SU-DHL-6 (cell line): ENCODE results near the gene SPAG8.

Source experiments
- H2AFZ ChIP-seq: fragments of 200-600 bp; sonication (generic); 2 replicates; pipeline ENCODE4 v1.6.1; 2014; ENCODE audit warnings: low read depth, mild to moderate bottlenecking, moderate library complexity, mixed read lengths, antibody characterized with exemption, low read length; ENCODE audit not compliant: severe bottlenecking
- H3F3A ChIP-seq: fragments of 200-600 bp; shearing (Covaris generic); 2 replicates; pipeline ENCODE4 v1.6.0; 2016; ENCODE audit warnings: antibody characterized with exemption, mild to moderate bottlenecking; ENCODE audit not compliant: insufficient read depth
- H3K27ac ChIP-seq: fragments of 200-600 bp; sonication (generic); 2 replicates; pipeline ENCODE4 v1.5.1; 2016; ENCODE audit warnings: low read depth, mild to moderate bottlenecking, low read length, moderate library complexity, mixed read lengths
- H3K27me3 ChIP-seq: fragments of 200-600 bp; sonication (generic), shearing (Covaris generic); 2 replicates; pipeline ENCODE4 v1.6.0; 2014; ENCODE audit warnings: mild to moderate bottlenecking, low read length
- H3K36me3 ChIP-seq: fragments of 200-600 bp; sonication (generic); 2 replicates; pipeline ENCODE4 v1.6.1; 2014; ENCODE audit warnings: mild to moderate bottlenecking, low read length, mixed read lengths
- H3K4me2 ChIP-seq: fragments of 300-600, 200-600 bp; shearing (Covaris generic), sonication (generic); 2 replicates; pipeline ENCODE4 v1.6.0; 2014; ENCODE audit warnings: low read length, low read depth, mild to moderate bottlenecking; ENCODE audit not compliant: poor library complexity, severe bottlenecking
- H3K4me3 ChIP-seq: fragments of 200-600 bp; sonication (generic); 2 replicates; pipeline ENCODE4 v1.5.1; 2014; ENCODE audit warnings: antibody characterized with exemption, low read length, mild to moderate bottlenecking, mixed read lengths; ENCODE audit not compliant: insufficient read depth, poor library complexity, severe bottlenecking
- H3K79me2 ChIP-seq: fragments of 200-600 bp; sonication (generic); 2 replicates; pipeline ENCODE4 v1.6.1; 2014; ENCODE audit warnings: mild to moderate bottlenecking, low read length, moderate library complexity; ENCODE audit not compliant: insufficient read depth
- H3K9ac ChIP-seq: fragments of 200-600 bp; sonication (generic); 2 replicates; pipeline ENCODE4 v1.7.0; 2014; ENCODE audit warnings: mild to moderate bottlenecking, low read length
- H3K9me2 ChIP-seq: fragments of 200-600 bp; sonication (generic); replicated peaks from 2 replicates; pipeline ENCODE4 v1.6.1; 2014; ENCODE audit warnings: low read length; ENCODE audit not compliant: insufficient read depth
- H3K9me3 ChIP-seq: fragments of 200-600 bp; sonication (generic); 2 replicates; pipeline ENCODE4 v1.6.1; 2014; ENCODE audit warnings: low read length, mixed read lengths; ENCODE audit not compliant: insufficient read depth
- H4K20me1 ChIP-seq: fragments of 200-600 bp; sonication (generic); 2 replicates; pipeline ENCODE4 v1.6.1; 2014; ENCODE audit warnings: low read depth, mild to moderate bottlenecking, antibody characterized with exemption, low read length, moderate library complexity, mixed read lengths
- CTCF ChIP-seq: fragments of 200-600 bp; sonication (generic); IDR thresholded peaks from one replicate; pipeline ENCODE4 v1.5.1; 2017; ENCODE audit warnings: antibody characterized with exemption, mild to moderate bottlenecking, low read length, moderate library complexity; ENCODE audit not compliant: insufficient read depth, poor library complexity, severe bottlenecking
- EZH2phosphoT487 ChIP-seq: fragments of 200-600 bp; sonication (generic), shearing (Covaris generic); conservative IDR thresholded peaks from 2 replicates; pipeline ENCODE4 v1.6.1; 2018; ENCODE audit warnings: mild to moderate bottlenecking, antibody characterized with exemption, low read length, moderate library complexity, mixed read lengths

Gene SPAG8

GRCh38 chr9:35820076-35820475, 8.0 kb upstream of the SPAG8 start:
- H3K27me3 ChIP-seq = no peaks in the 10 kb centered on the region
- no peaks in the 10 kb centered on the region for H3K9me2 ChIP-seq
- H4K20me1 ChIP-seq = no peaks in the 10 kb centered on the region
- H3K4me2 ChIP-seq = no peak overlapping the region
- H3K27ac ChIP-seq = no peak overlapping the region
- no peaks in the 10 kb centered on the region for H3K9me3 ChIP-seq
- H3F3A ChIP-seq = 0 out of 2 replicates have a peak, but pooled peaks cover 4% of the 10 kb centered on the region
- TF ChIP-seq CTCF = no peak
- no peak for TF ChIP-seq EZH2phosphoT487
- no peak overlapping the region for H3K9ac ChIP-seq
- H2AFZ ChIP-seq = no peak overlapping the region
- no peak overlapping the region for H3K4me3 ChIP-seq
- H3K36me3 ChIP-seq = no peaks in the 10 kb centered on the region
- H3K79me2 ChIP-seq = no peaks in the 10 kb centered on the region

GRCh38 chr9:35818341-35818740, 6.3 kb upstream of the SPAG8 start:
- H3K4me3 ChIP-seq = no peak overlapping the region
- 0 out of 2 replicates have a peak, but pooled peaks cover 8% of the 10 kb centered on the region for H3F3A ChIP-seq
- H4K20me1 ChIP-seq = no peaks in the 10 kb centered on the region
- H3K36me3 ChIP-seq = no peaks in the 10 kb centered on the region
- no peaks in the 10 kb centered on the region for H3K27me3 ChIP-seq
- TF ChIP-seq EZH2phosphoT487 = no peak
- TF ChIP-seq CTCF = no peak
- H3K27ac ChIP-seq = no peak overlapping the region
- H3K4me2 ChIP-seq = no peak overlapping the region
- no peak overlapping the region for H2AFZ ChIP-seq
- H3K9me3 ChIP-seq = no peaks in the 10 kb centered on the region
- H3K9me2 ChIP-seq = no peaks in the 10 kb centered on the region
- H3K9ac ChIP-seq = no peak overlapping the region
- no peaks in the 10 kb centered on the region for H3K79me2 ChIP-seq

GRCh38 chr9:35816708-35817107, 4.6 kb upstream of the SPAG8 start:
- no peak overlapping the region for H3K4me3 ChIP-seq
- no peak overlapping the region for H3K9ac ChIP-seq
- peaks cover 19% of the 10 kb centered on the region for H3F3A ChIP-seq
- no peaks in the 10 kb centered on the region for H3K9me3 ChIP-seq
- H3K4me2 ChIP-seq = no peak overlapping the region
- no peak overlapping the region for H2AFZ ChIP-seq
- no peak overlapping the region for H3K27ac ChIP-seq
- no peaks in the 10 kb centered on the region for H3K79me2 ChIP-seq
- H3K27me3 ChIP-seq = no peaks in the 10 kb centered on the region
- no peaks in the 10 kb centered on the region for H3K36me3 ChIP-seq
- no peak for TF ChIP-seq CTCF
- TF ChIP-seq EZH2phosphoT487 = no peak
- no peaks in the 10 kb centered on the region for H4K20me1 ChIP-seq
- no peaks in the 10 kb centered on the region for H3K9me2 ChIP-seq
